CD4-positive, alpha-beta T cell treated with Interferon alpha-2 for 1 hour (primary cell): ENCODE results near the gene PTPRN2.

Experiments
- DNase-seq, 2 donors: peaks; one replicate each; pipeline ENCODE4 v3.0.0-alpha.2; 2020 to 2022

PTPRN2 gene

GRCh38 chr7:158120316-158120715 lies 467.3 kb downstream of the PTPRN2 start:
- DNase-seq = no peak

GRCh38 chr7:158117341-158118222 lies 470.0 kb downstream of the PTPRN2 start:
- no peak for DNase-seq

- DNase-seq = no peak
Observed at GRCh38 chr7:158116235-158116634, 471.4 kb downstream of the PTPRN2 start.

GRCh38 chr7:158114056-158114850 lies 473.4 kb downstream of the PTPRN2 start:
- DNase-seq = no peak

- no peak for DNase-seq
Observed at GRCh38 chr7:158113321-158114025, 474.1 kb downstream of the PTPRN2 start.

GRCh38 chr7:158112571-158113320 lies 474.9 kb downstream of the PTPRN2 start:
- DNase-seq = no peak

GRCh38 chr7:158111906-158112570 lies 475.6 kb downstream of the PTPRN2 start:
- no peak for DNase-seq

GRCh38 chr7:158111049-158111751 lies 476.4 kb downstream of the PTPRN2 start:
- DNase-seq = no peak

GRCh38 chr7:158110661-158111048 lies 477.0 kb downstream of the PTPRN2 start:
- DNase-seq = no peak

- no peak for DNase-seq
Observed at GRCh38 chr7:158110034-158110590, 477.5 kb downstream of the PTPRN2 start.

GRCh38 chr7:158109364-158110033 lies 478.1 kb downstream of the PTPRN2 start:
- DNase-seq = no peak

GRCh38 chr7:158108646-158109293 lies 478.9 kb downstream of the PTPRN2 start:
- no peak for DNase-seq

GRCh38 chr7:158107806-158108205 lies 479.8 kb downstream of the PTPRN2 start:
- no peak for DNase-seq

- no peak for DNase-seq
Observed at GRCh38 chr7:158106272-158106671, 481.4 kb downstream of the PTPRN2 start.

GRCh38 chr7:158103378-158103777 lies 484.2 kb downstream of the PTPRN2 start:
- DNase-seq = no peak

- no peak for DNase-seq
Observed at GRCh38 chr7:158102897-158103296, 484.7 kb downstream of the PTPRN2 start.

- no peak for DNase-seq
Observed at GRCh38 chr7:158101821-158102450, 485.7 kb downstream of the PTPRN2 start.

- no peak for DNase-seq
Observed at GRCh38 chr7:158098125-158099030, 489.2 kb downstream of the PTPRN2 start.
